Ovary (tissue), 3 donors: ENCODE measurements around the gene CACNA1C.

Experiments
- CTCF ChIP-seq, 3 donors: fragments of 450-650 bp in 2 of 3; fragments of 200-600 bp in 1 of 3; IDR thresholded peaks; one replicate each; pipeline versions ENCODE4 v1.5.1 to v1.8.0; 2016 to 2022; ENCODE audit warnings: antibody characterized with exemption in 3 of 3, mild to moderate bottlenecking in 1 of 3
- POLR2A ChIP-seq: fragments of 450-650 bp; IDR thresholded peaks from one replicate; pipeline ENCODE4 v1.6.1; 2017; ENCODE audit warnings: antibody characterized with exemption, mild to moderate bottlenecking, moderate library complexity
- donor health status: DM: no; HTN: no; CAD: no.

GRCh38 chr12:2561367-2561766, 508.6 kb downstream of the CACNA1C start:
- TF ChIP-seq CTCF (IDR thresholded peaks at IDR 0.05) (no peak), POLR2A (no peak)
